Loucy (cell line): ENCODE measurements around the gene FRG2B.

Source experiments
- CTCF ChIP-seq: fragments of 200-600 bp; sonication (generic); conservative IDR thresholded peaks from 2 replicates; pipeline ENCODE4 v1.5.1; 2014; ENCODE audit warnings: mild to moderate bottlenecking, antibody characterized with exemption, low read length
- EZH2phosphoT487 ChIP-seq: fragments of 200-600 bp; IDR thresholded peaks from 2 replicates; pipeline ENCODE4 v1.6.1; 2018; ENCODE audit warnings: antibody characterized with exemption, mild to moderate bottlenecking, moderate library complexity, borderline replicate concordance

- TF ChIP-seq CTCF (no peak), EZH2phosphoT487 (no peak)
Observed at GRCh38 chr10:133611079-133611478, 15.5 kb downstream of the FRG2B start.
